HCT116 (cell line): ENCODE results near the gene PGM2L1. TPM values are rescaled to one million over a fixed set of nuclear protein-coding genes. Genes with fewer than 3 reads are reported as not detected.

ENCODE experiments used
- ATAC-seq: fragments of 200-7000 bp; cut with Tn5 transposase; 2 replicates; pipeline ENCODE4 v1.9.1; 2020; ENCODE audit warnings: mild to moderate bottlenecking, moderate library complexity
- BruUV-seq: library from RNA; stranded (reverse); fragments of 400-500 nt; replicated peaks from 2 replicates; lab custom pipeline; 2021; lab: Mats Ljungman, UMichigan
- CTCF ChIA-PET: fragments of 300-600 bp; sonication (Branson Sonifier 250); formaldehyde crosslinking; loops from one replicate; lab custom pipeline; 2021; ENCODE audit warnings: antibody characterized with exemption; lab: Charles Lee
- POLR2A ChIA-PET: fragments of 300-600, 350-600 bp; sonication (Branson Sonifier 250); formaldehyde crosslinking; loops from one replicate; lab custom pipeline; 2021; ENCODE audit warnings: antibody characterized with exemption; lab: Charles Lee
- RAD21 ChIA-PET, 2 experiments: fragments of 300-600 bp; sonication (Branson Sonifier 250); formaldehyde crosslinking; loops; one replicate each; lab custom pipeline; 2023; ENCODE audit warnings: low total read pairs in 2 of 2; ENCODE audit not compliant: uncharacterized antibody in 2 of 2, unreplicated experiment in 2 of 2, low non-redundant PET in 1 of 2; lab: Charles Lee
- DNase-seq: peaks from one replicate; pipeline ENCODE4 v3.0.0-alpha.2; 2010; ENCODE audit warnings: low read depth, low spot score
- H2AFZ ChIP-seq: fragments of 200-600 bp; shearing (Covaris generic), sonication (generic); 2 replicates; pipeline ENCODE4 v1.6.1; 2017; ENCODE audit warnings: low read depth, mixed run types, mixed read lengths, antibody characterized with exemption, low read length; ENCODE audit not compliant: poor library complexity, severe bottlenecking
- H3K27ac ChIP-seq: 2 replicates; pipeline ENCODE4 v1.5.1; 2012; ENCODE audit warnings: low read depth, low read length
- H3K27me3 ChIP-seq: fragments of 200-600 bp; sonication (generic); 2 replicates; pipeline ENCODE4 v1.6.1; 2016; ENCODE audit warnings: mixed run types, low read length, mixed read lengths; ENCODE audit not compliant: insufficient read depth
- H3K36me3 ChIP-seq, 2 experiments: fragments of 200-500 bp in 1 of 2; fragments of 200-600 bp in 1 of 2; sonication (Bioruptor generic) in 1 of 2; sonication (generic) in 1 of 2; 2 replicates each; pipeline versions ENCODE4 v1.5.1 to v1.6.1; 2014 to 2016; ENCODE audit warnings: low read length in 2 of 2, inconsistent platforms in 1 of 2, mixed read lengths in 1 of 2, mixed run types in 1 of 2; ENCODE audit not compliant: insufficient read depth in 2 of 2, control insufficient read depth in 1 of 2
- H3K4me1 ChIP-seq, 2 experiments: fragments of 200-600 bp in 1 of 2; sonication (generic) in 1 of 2; 2 replicates each; pipeline versions ENCODE4 v1.5.1 to v1.6.1; 2012 to 2017; ENCODE audit warnings: low read length in 2 of 2, inconsistent platforms in 1 of 2, mild to moderate bottlenecking in 1 of 2, mixed read lengths in 1 of 2, mixed run types in 1 of 2, moderate library complexity in 1 of 2; ENCODE audit not compliant: insufficient read depth in 2 of 2, control insufficient read depth in 1 of 2
- H3K4me2 ChIP-seq: fragments of 200-600 bp; sonication (generic); 2 replicates; pipeline ENCODE4 v1.6.1; 2017; ENCODE audit warnings: mixed run types, low read length, mixed read lengths
- H3K4me3 ChIP-seq, 2 experiments: fragments of 200-600 bp in 1 of 2; sonication (generic) in 1 of 2; replicated peaks in 1 of 2; 2 replicates each; pipeline ENCODE4 v1.5.1; 2011 to 2016; ENCODE audit warnings: low read length in 2 of 2, control low read depth in 1 of 2, low read depth in 1 of 2, mild to moderate bottlenecking in 1 of 2, mixed read lengths in 1 of 2, mixed run types in 1 of 2
- H3K79me2 ChIP-seq: fragments of 200-600 bp; sonication (generic); 2 replicates; pipeline ENCODE4 v1.6.1; 2017; ENCODE audit warnings: mild to moderate bottlenecking, mixed run types, low read length, moderate library complexity, mixed read lengths; ENCODE audit not compliant: insufficient read depth
- H3K9ac ChIP-seq: fragments of 200-600 bp; sonication (generic); 2 replicates; pipeline ENCODE4 v1.6.1; 2016; ENCODE audit warnings: low read length, mixed read lengths
- H3K9me2 ChIP-seq: fragments of 200-600 bp; sonication (generic), shearing (Covaris generic); 2 replicates; pipeline ENCODE4 v1.6.1; 2017; ENCODE audit warnings: mixed run types, mild to moderate bottlenecking, moderate library complexity; ENCODE audit not compliant: insufficient read depth
- H3K9me3 ChIP-seq, 2 experiments: fragments of 200-500 bp in 1 of 2; fragments of 200-600 bp in 1 of 2; sonication (Bioruptor generic) in 1 of 2; sonication (generic) in 1 of 2; 2 replicates each; pipeline ENCODE4 v1.6.1; 2014 to 2017; ENCODE audit warnings: low read length in 2 of 2, mixed read lengths in 2 of 2, inconsistent platforms in 1 of 2, low read depth in 1 of 2, mild to moderate bottlenecking in 1 of 2, mixed run types in 1 of 2, moderate library complexity in 1 of 2; ENCODE audit not compliant: control insufficient read depth in 1 of 2, insufficient read depth in 1 of 2
- H4K20me1 ChIP-seq: fragments of 200-600 bp; sonication (generic), shearing (Covaris generic); 2 replicates; pipeline ENCODE4 v1.6.1; 2017; ENCODE audit warnings: mixed run types, mild to moderate bottlenecking, moderate library complexity; ENCODE audit not compliant: insufficient read depth
- ATF3 ChIP-seq: IDR thresholded peaks from 2 replicates; pipeline ENCODE4 v1.6.1; 2012
- CBX3 ChIP-seq: IDR thresholded peaks from 2 replicates; pipeline ENCODE4 v1.6.1; 2012; ENCODE audit warnings: low read depth
- CEBPB ChIP-seq: IDR thresholded peaks from 2 replicates; pipeline ENCODE4 v1.6.1; 2012; ENCODE audit warnings: low read depth
- CTCF ChIP-seq, 3 experiments: fragments of 200-600 bp in 1 of 3; sonication (generic) in 1 of 3; IDR thresholded peaks in 2 of 3; conservative IDR thresholded peaks in 1 of 3; 2 replicates each; pipeline ENCODE4 v1.5.1; 2012 to 2017; ENCODE audit warnings: low read depth in 2 of 3, low read length in 2 of 3, antibody characterized with exemption in 1 of 3, borderline replicate concordance in 1 of 3, control low read depth in 1 of 3, mild to moderate bottlenecking in 1 of 3, mixed read lengths in 1 of 3, mixed run types in 1 of 3, moderate library complexity in 1 of 3; ENCODE audit not compliant: insufficient read depth in 1 of 3
- ELF1 ChIP-seq: IDR thresholded peaks from 2 replicates; pipeline ENCODE4 v1.6.1; 2012; ENCODE audit warnings: low read depth, borderline replicate concordance
- EZH2 ChIP-seq: fragments of 200-600 bp; sonication (generic); IDR thresholded peaks from 2 replicates; pipeline ENCODE4 v1.6.1; 2017; ENCODE audit warnings: antibody characterized with exemption, mixed run types
- EZH2phosphoT487 ChIP-seq: fragments of 200-600 bp; IDR thresholded peaks from 2 replicates; pipeline ENCODE4 v1.6.1; 2018; ENCODE audit warnings: antibody characterized with exemption, borderline replicate concordance
- JUND ChIP-seq: IDR thresholded peaks from 2 replicates; pipeline ENCODE4 v1.6.1; 2012
- MAX ChIP-seq: IDR thresholded peaks from 2 replicates; pipeline ENCODE4 v1.6.1; 2012
- POLR2A ChIP-seq: IDR thresholded peaks from 2 replicates; pipeline ENCODE4 v1.7.0; 2011; ENCODE audit warnings: borderline replicate concordance; ENCODE audit not compliant: insufficient read depth, insufficient read length; ENCODE audit errors: extremely low read depth
- POLR2AphosphoS5 ChIP-seq: IDR thresholded peaks from 2 replicates; pipeline ENCODE4 v1.6.1; 2011; ENCODE audit warnings: mild to moderate bottlenecking, low read depth, low read length, moderate library complexity
- RAD21 ChIP-seq: IDR thresholded peaks from 2 replicates; pipeline ENCODE4 v1.6.1; 2012; ENCODE audit warnings: low read depth, mild to moderate bottlenecking
- SRF ChIP-seq: IDR thresholded peaks from 2 replicates; pipeline ENCODE4 v1.6.1; 2012; ENCODE audit warnings: low read depth
- YY1 ChIP-seq: IDR thresholded peaks from 2 replicates; pipeline ENCODE4 v1.6.1; 2011; ENCODE audit warnings: low read length, low read depth, moderate library complexity, mild to moderate bottlenecking; ENCODE audit not compliant: insufficient replicate concordance; ENCODE audit errors: extremely low read depth
- ZFX ChIP-seq: fragments of 450-650 bp; IDR thresholded peaks from 2 replicates; pipeline ENCODE4 v1.6.1; 2017
- intact Hi-C: fragments of 100-400 bp; cut with micrococcal nuclease; formaldehyde crosslinking; loops from 2 replicates; pipeline ENCODE4 v1.10.0; 2022
- total RNA-seq: library from RNA; stranded (reverse); gene quantifications from one replicate; pipeline ENCODE4 v1.2.1, GENCODE V29; 2021; ENCODE audit not compliant: unreplicated experiment

The PGM2L1 gene
- total RNA-seq, 1 experiment from 2014 or later, result 4.9 TPM

GRCh38 chr11:74283580-74284180 is 114.6 kb downstream of the PGM2L1 start:
- H3K36me3 ChIP-seq, result no peaks in the 10 kb centered on the region
- no peak for TF ChIP-seq RAD21
- no peak for TF ChIP-seq JUND
- TF ChIP-seq ZFX, result no peak
- no peak for TF ChIP-seq MAX
- no peak for TF ChIP-seq ATF3
- no peak for TF ChIP-seq CTCF (IDR thresholded peaks at IDR 0.05 in 2 of 3, conservative IDR thresholded peaks at IDR 0.05 in 1 of 3; ENCODE audit: borderline replicate concordance in 1 of 3, insufficient read depth in 1 of 3, low read depth in 2 of 3, low read length in 2 of 3)
- CTCF ChIA-PET, result no interaction called here
- intact Hi-C loops, result no loop called here
- H3K27me3 ChIP-seq, result no peaks in the 10 kb centered on the region
- H3K9me3 ChIP-seq, result no peaks in the 10 kb centered on the region
- no peak overlapping the region for H2AFZ ChIP-seq
- POLR2A ChIA-PET, result no interaction called here
- no peaks in the 10 kb centered on the region for H3K9me2 ChIP-seq
- RAD21 ChIA-PET, result no interaction called here
- ATAC-seq (no peak), DNase-seq (no peak)
- no peak overlapping the region for H3K9ac ChIP-seq
- H3K27ac ChIP-seq, result no peak overlapping the region
- H3K4me1 ChIP-seq, result peaks cover 0 to 12% of the 10 kb centered on the region in 2 experiments; a peak in 2 of 4 replicates
- H3K4me2 ChIP-seq, result no peak overlapping the region
- H3K79me2 ChIP-seq, result no peaks in the 10 kb centered on the region
- no peaks in the 10 kb centered on the region for H4K20me1 ChIP-seq
- H3K4me3 ChIP-seq, result no peak overlapping the region
- BruUV-seq, result no TSS peak

- Histone ChIP-seq H3K36me3 (no peaks in the 10 kb centered on the region), H3K9me2 (no peaks in the 10 kb centered on the region), H3K9me3 (no peaks in the 10 kb centered on the region), H3K27me3 (no peaks in the 10 kb centered on the region), H3K4me1 (peaks cover 0 to 9% of the 10 kb centered on the region in 2 experiments; a peak in 2 of 4 replicates), H2AFZ (no peak overlapping the region), H3K4me3 (no peak overlapping the region), H3K27ac (no peak overlapping the region), H3K79me2 (no peaks in the 10 kb centered on the region), H3K9ac (no peak overlapping the region), H3K4me2 (no peak overlapping the region), H4K20me1 (no peaks in the 10 kb centered on the region)
- ChIA-PET POLR2A (no interaction called here), CTCF (no interaction called here), RAD21 (no interaction called here)
- DNase-seq, result no peak
- no peak for TF ChIP-seq CEBPB
- TF ChIP-seq ELF1, result no peak
- no peak for TF ChIP-seq POLR2A
- no peak for TF ChIP-seq RAD21
- TF ChIP-seq EZH2, result no peak
- TF ChIP-seq SRF, result no peak
- no peak for TF ChIP-seq JUND
- no peak for TF ChIP-seq EZH2phosphoT487
- no peak for TF ChIP-seq MAX
- TF ChIP-seq YY1, result no peak
- TF ChIP-seq POLR2AphosphoS5, result no peak
- no peak for TF ChIP-seq CBX3
- intact Hi-C loops, result no loop called here
- no peak for ATAC-seq
- BruUV-seq, result no TSS peak
These were observed 115.3 kb downstream of the PGM2L1 start for GRCh38 chr11:74282914-74283371.
